NCI-H146 (cell line): ENCODE results near the gene KRTAP2-4.
"Not testable (repeated sequence)": the region's sequence is repeated elsewhere in the genome, so short reads cannot be mapped to it uniquely, and the experiment has no call there.

Experiments used
- DNase-seq: peaks from one replicate; lab custom pipeline; 2025; lab: John Stamatoyannopoulos, UW

The KRTAP2-4 gene

GRCh38 chr17:41065829-41066624, at the start of gene KRTAP2-4:
Gene KRTAP2-4, minus strand, starts transcription at chr17:41065879. Its CDS starts 34 bp downstream, at chr17:41065845.
- peak; percentile 41 for DNase-seq

- no peak for DNase-seq
These were observed 45.6 kb upstream of the KRTAP2-4 start for GRCh38 chr17:41111151-41111885.

- DNase-seq, result not testable (repeated sequence)
These were observed 43.2 kb upstream of the KRTAP2-4 start for GRCh38 chr17:41108728-41109386.

GRCh38 chr17:41107941-41108450, 42.3 kb upstream of the KRTAP2-4 start:
- DNase-seq, result no peak

- peak; percentile 23 for DNase-seq
These were observed 39.7 kb upstream of the KRTAP2-4 start, which contains the start of gene KRTAP4-9 for GRCh38 chr17:41105347-41105746. Gene KRTAP4-9, plus strand, starts transcription at chr17:41105389. Its CDS starts 0 bp downstream, at chr17:41105389.

- DNase-seq, result not testable (repeated sequence)
These were observed 38.8 kb upstream of the KRTAP2-4 start for GRCh38 chr17:41104386-41105038.

GRCh38 chr17:41103896-41104295, 38.2 kb upstream of the KRTAP2-4 start:
- DNase-seq, result no peak

- DNase-seq, result no peak
These were observed 36.0 kb upstream of the KRTAP2-4 start, which contains the start of gene KRTAP4-16 for GRCh38 chr17:41101586-41102259. Gene KRTAP4-16, minus strand, starts transcription at chr17:41102209. Its CDS starts 0 bp downstream, at chr17:41102209.

GRCh38 chr17:41099682-41100480, 34.2 kb upstream of the KRTAP2-4 start:
- DNase-seq, result not testable (repeated sequence)

- no peak for DNase-seq
These were observed 32.8 kb upstream of the KRTAP2-4 start for GRCh38 chr17:41098481-41098880.

- DNase-seq, result no peak
These were observed 32.4 kb upstream of the KRTAP2-4 start, which contains the start of gene KRTAP4-8 for GRCh38 chr17:41098042-41098441. Gene KRTAP4-8, minus strand, starts transcription at chr17:41098142. Its CDS starts 58 bp downstream, at chr17:41098084.

- DNase-seq, result no peak
These were observed 30.4 kb upstream of the KRTAP2-4 start for GRCh38 chr17:41096055-41096454.

- DNase-seq, result not testable (repeated sequence)
These were observed 23.2 kb upstream of the KRTAP2-4 start for GRCh38 chr17:41088760-41089352.

- DNase-seq, result not testable (repeated sequence)
These were observed 18.6 kb upstream of the KRTAP2-4 start, which contains the start of gene KRTAP4-7 for GRCh38 chr17:41084100-41084856. Gene KRTAP4-7, plus strand, starts transcription at chr17:41084150. Its CDS starts 57 bp downstream, at chr17:41084207.

GRCh38 chr17:41083427-41083826, 17.7 kb upstream of the KRTAP2-4 start:
- not testable (repeated sequence) for DNase-seq

GRCh38 chr17:41082626-41083025, 16.9 kb upstream of the KRTAP2-4 start:
- DNase-seq, result no peak

- no peak for DNase-seq
These were observed 11.1 kb upstream of the KRTAP2-4 start for GRCh38 chr17:41076788-41077187.

- no peak for DNase-seq
These were observed 8.0 kb upstream of the KRTAP2-4 start for GRCh38 chr17:41073676-41074075.
